AG04449 (cell line): Measurements from ENCODE around the gene CDK15.

ENCODE experiments used
- CTCF ChIA-PET: fragments of 350-600 bp; formaldehyde crosslinking; extraction: SDS; loops from one replicate; lab custom pipeline; 2021; ENCODE audit warnings: antibody characterized with exemption; lab: Yijun Ruan, JAX
- POLR2A ChIA-PET: fragments of 400-600, 350-600 bp; formaldehyde crosslinking; extraction: SDS; loops from one replicate; lab custom pipeline; 2020; ENCODE audit warnings: antibody characterized with exemption, inconsistent platforms; lab: Yijun Ruan, JAX
- DNase-seq: peaks from one replicate; pipeline ENCODE4 v3.0.0-alpha.2; 2010; ENCODE audit warnings: low read depth, low spot score
- H3K4me3 ChIP-seq: 2 replicates; pipeline ENCODE4 v1.5.1; 2011; ENCODE audit warnings: low read depth, mild to moderate bottlenecking, control low read depth, low read length
- TF ChIP-seq, protein P1 (sequence below): IDR thresholded peaks from one replicate; pipeline ENCODE4 v1.5.1; 2011; ENCODE audit warnings: mild to moderate bottlenecking, moderate library complexity, low read length, control low read depth, inconsistent platforms; ENCODE audit not compliant: insufficient read depth; ENCODE audit errors: missing control alignments

The CDK15 gene

GRCh38 chr2:201824212-201824611, 17.9 kb downstream of the CDK15 start:
- H3K4me3 ChIP-seq, result no peak overlapping the region
- no peak for DNase-seq
- TF ChIP-seq, protein P1, sequence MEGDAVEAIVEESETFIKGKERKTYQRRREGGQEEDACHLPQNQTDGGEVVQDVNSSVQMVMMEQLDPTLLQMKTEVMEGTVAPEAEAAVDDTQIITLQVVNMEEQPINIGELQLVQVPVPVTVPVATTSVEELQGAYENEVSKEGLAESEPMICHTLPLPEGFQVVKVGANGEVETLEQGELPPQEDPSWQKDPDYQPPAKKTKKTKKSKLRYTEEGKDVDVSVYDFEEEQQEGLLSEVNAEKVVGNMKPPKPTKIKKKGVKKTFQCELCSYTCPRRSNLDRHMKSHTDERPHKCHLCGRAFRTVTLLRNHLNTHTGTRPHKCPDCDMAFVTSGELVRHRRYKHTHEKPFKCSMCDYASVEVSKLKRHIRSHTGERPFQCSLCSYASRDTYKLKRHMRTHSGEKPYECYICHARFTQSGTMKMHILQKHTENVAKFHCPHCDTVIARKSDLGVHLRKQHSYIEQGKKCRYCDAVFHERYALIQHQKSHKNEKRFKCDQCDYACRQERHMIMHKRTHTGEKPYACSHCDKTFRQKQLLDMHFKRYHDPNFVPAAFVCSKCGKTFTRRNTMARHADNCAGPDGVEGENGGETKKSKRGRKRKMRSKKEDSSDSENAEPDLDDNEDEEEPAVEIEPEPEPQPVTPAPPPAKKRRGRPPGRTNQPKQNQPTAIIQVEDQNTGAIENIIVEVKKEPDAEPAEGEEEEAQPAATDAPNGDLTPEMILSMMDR, result no peak
- ChIA-PET POLR2A (no interaction called here), CTCF (interaction anchor here (0.8 to 1.3 kb wide), 2 partner anchors 10 to 29 kb away, joined by 3 read pairs; no protein-coding TSS in a partner anchor)

DNA sequence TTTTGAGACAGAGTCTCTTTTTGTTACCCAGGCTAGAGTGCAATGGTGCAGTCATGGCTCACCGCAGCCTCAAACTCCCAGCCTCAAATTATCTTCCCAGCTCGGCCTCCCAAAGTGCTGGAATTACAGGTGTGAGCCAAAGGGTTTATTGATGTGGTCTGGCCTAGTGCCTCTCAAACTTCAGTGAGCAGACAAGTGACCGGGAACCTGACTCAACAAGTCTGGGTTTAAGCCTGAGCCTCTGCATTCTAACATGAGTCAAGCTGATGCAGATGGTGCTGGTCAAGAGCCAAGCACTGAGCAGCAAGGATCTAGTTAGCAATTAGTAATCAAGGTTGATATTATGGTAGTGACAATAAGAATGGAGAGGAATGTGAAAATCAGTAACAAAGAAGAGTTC, 21.3 kb downstream of the CDK15 start:
- POLR2A ChIA-PET, result no interaction called here
- DNase-seq, result no peak
- H3K4me3 ChIP-seq, result no peak overlapping the region
- CTCF ChIA-PET, result interaction anchor here (1.6 to 2.6 kb wide), 2 partner anchors 31 to 32 kb away, joined by 4 to 9 read pairs; no protein-coding TSS in a partner anchor
- TF ChIP-seq, protein P1, result no peak

DNA sequence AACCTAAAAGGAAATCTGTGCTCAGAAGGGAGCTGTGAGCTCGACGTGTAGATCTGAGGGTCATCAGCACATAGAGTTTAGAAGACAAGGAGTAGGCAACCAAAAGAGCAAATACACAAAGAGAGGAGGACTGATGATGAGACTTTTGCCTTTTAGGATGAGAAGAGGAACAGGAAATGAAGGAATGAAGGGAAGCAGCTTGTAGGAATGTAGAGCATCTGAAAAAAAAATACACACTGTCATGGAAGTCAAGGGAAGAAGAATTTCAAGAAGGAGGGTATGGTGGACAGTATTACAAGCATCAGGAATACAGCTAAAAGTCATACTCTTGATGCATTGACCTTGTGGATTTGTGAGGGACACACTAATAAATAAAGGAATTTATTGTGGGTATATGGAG, 21.9 kb downstream of the CDK15 start:
- POLR2A ChIA-PET, result no interaction called here

GRCh38 chr2:201830666-201831065, 24.3 kb downstream of the CDK15 start:
- no peak for DNase-seq
- TF ChIP-seq, protein P1, result no peak
- POLR2A ChIA-PET, result interaction anchor here (1.8 kb wide), 1 partner anchor 24 kb away, joined by 20 read pairs; no protein-coding TSS in a partner anchor
- CTCF ChIA-PET, result interaction anchor here (3.3 kb wide), 1 partner anchor 30 kb away, joined by 10 read pairs; no protein-coding TSS in a partner anchor
- H3K4me3 ChIP-seq, result no peak overlapping the region

More for the DNA sequence above, 21.9 kb downstream of the CDK15 start:
- TF ChIP-seq, protein P1, result no peak
- CTCF ChIA-PET, result interaction anchor here (0.9 to 2.6 kb wide), 3 partner anchors 11 to 32 kb away, joined by 3 to 9 read pairs (median 4); no protein-coding TSS in a partner anchor
- H3K4me3 ChIP-seq, result no peak overlapping the region
- DNase-seq, result no peak

DNA sequence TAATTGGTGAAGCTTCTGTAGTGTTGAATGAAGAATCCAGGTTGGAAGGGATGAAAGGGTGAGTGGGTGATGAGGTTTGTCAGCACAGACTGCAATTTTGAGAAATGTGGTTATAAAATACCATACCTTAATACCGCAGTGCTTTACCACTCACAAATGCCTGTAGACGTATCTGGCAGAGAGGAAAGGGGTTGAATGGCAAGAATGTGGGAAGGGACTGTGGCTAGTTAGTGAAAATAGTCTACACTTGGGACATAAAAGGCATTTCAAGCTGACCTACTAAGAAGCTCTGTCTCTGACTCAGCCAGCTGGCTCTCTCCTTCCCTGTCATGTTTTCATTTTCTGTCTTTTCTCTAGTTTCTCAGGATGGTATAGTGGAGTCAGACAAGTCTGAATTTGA, 25.1 kb downstream of the CDK15 start:
- no peak overlapping the region for H3K4me3 ChIP-seq
- CTCF ChIA-PET, result interaction anchor here (3.3 kb wide), 1 partner anchor 29 kb away, joined by 10 read pairs; no protein-coding TSS in a partner anchor
- POLR2A ChIA-PET, result interaction anchor here (0.6 to 1.8 kb wide), 4 partner anchors 15 to 270 kb away, joined by 4 to 20 read pairs (median 6); no protein-coding TSS in a partner anchor
- DNase-seq, result peak; percentile 97
- TF ChIP-seq, protein P1, result no peak

DNA sequence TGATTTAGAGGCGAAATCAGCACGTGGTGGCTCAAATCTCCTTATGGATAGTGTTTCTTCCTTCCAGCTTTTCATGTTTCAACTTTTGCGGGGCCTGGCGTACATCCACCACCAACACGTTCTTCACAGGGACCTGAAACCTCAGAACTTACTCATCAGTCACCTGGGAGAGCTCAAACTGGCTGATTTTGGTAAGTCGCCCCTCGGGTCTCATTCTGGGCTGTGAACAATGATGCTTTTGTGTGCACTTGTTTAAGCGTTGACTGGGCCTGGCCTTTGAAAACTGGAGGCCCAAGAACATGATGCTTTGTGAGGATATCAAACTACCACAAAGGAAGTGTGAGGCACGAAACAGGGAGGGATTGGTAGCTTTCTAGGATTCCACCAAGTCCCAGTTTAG, 27.4 kb downstream of the CDK15 start:
- ChIA-PET CTCF (interaction anchor here (0.6 to 2.7 kb wide), 2 partner anchors 21 to 385 kb away, joined by 3 to 12 read pairs; no protein-coding TSS in a partner anchor), POLR2A (no interaction called here)
- TF ChIP-seq, protein P1, result no peak
- no peak overlapping the region for H3K4me3 ChIP-seq
- DNase-seq, result no peak
